ENCODE data around the gene REPIN1.

Gene REPIN1

GRCh38 chr7:150376560-150376959 lies 7.9 kb downstream of the REPIN1 start:
- peaks cover 37% of the 10 kb centered on the region for H3K36me3 ChIP-seq
- DNase-seq, result no peak
- H3K27me3 ChIP-seq (ENCODE audit: insufficient read depth, low read depth, severe bottlenecking), result no peaks in the 10 kb centered on the region
- H3K9me3 ChIP-seq (ENCODE audit: severe bottlenecking), result no peaks in the 10 kb centered on the region
- no peak overlapping the region for H3K4me3 ChIP-seq (ENCODE audit: low read depth, low read length)
- H3K27ac ChIP-seq, result no peak overlapping the region
- no peak for TF ChIP-seq CTCF (IDR thresholded peaks at IDR 0.05; ENCODE audit: low read depth, low read length)

- no peak for DNase-seq
- Histone ChIP-seq H3K27ac (peak overlapping the region; percentile 99), H3K27me3 (ENCODE audit: insufficient read depth, low read depth, severe bottlenecking) (no peaks in the 10 kb centered on the region), H3K36me3 (peaks cover 31% of the 10 kb centered on the region), H3K9me3 (ENCODE audit: severe bottlenecking) (no peaks in the 10 kb centered on the region), H3K4me3 (ENCODE audit: low read depth, low read length) (no peak overlapping the region)
- TF ChIP-seq CTCF (IDR thresholded peaks at IDR 0.05; ENCODE audit: low read depth, low read length), result no peak
Observed at GRCh38 chr7:150377196-150377595, 8.6 kb downstream of the REPIN1 start.

GRCh38 chr7:150377635-150378034 lies 9.0 kb downstream of the REPIN1 start:
- TF ChIP-seq CTCF (IDR thresholded peaks at IDR 0.05; ENCODE audit: low read depth, low read length), result no peak
- H3K4me3 ChIP-seq (ENCODE audit: low read depth, low read length), result no peak overlapping the region
- peak overlapping the region; percentile 99 for H3K27ac ChIP-seq
- H3K9me3 ChIP-seq (ENCODE audit: severe bottlenecking), result no peaks in the 10 kb centered on the region
- H3K36me3 ChIP-seq, result peaks cover 27% of the 10 kb centered on the region
- no peaks in the 10 kb centered on the region for H3K27me3 ChIP-seq (ENCODE audit: insufficient read depth, low read depth, severe bottlenecking)
- DNase-seq, result no peak

GRCh38 chr7:150378115-150378852 lies 9.7 kb downstream of the REPIN1 start:
- Histone ChIP-seq H3K36me3 (peaks cover 20% of the 10 kb centered on the region), H3K27ac (peak overlapping the region; percentile 99), H3K27me3 (ENCODE audit: insufficient read depth, low read depth, severe bottlenecking) (no peaks in the 10 kb centered on the region), H3K4me3 (ENCODE audit: low read depth, low read length) (peak overlapping the region; percentile 81), H3K9me3 (ENCODE audit: severe bottlenecking) (no peaks in the 10 kb centered on the region)
- peak; percentile 90 for DNase-seq
- peak; percentile 28; the same call in 1 of the 2 replicates for TF ChIP-seq CTCF (IDR thresholded peaks at IDR 0.05; ENCODE audit: low read depth, low read length)

- peak within 1 kb of the TSS; percentile 92 for H3K4me3 ChIP-seq (ENCODE audit: low read depth, low read length)
- no peaks in the 10 kb centered on the region for H3K9me3 ChIP-seq (ENCODE audit: severe bottlenecking)
- H3K36me3 ChIP-seq, result peaks cover 13% of the 10 kb centered on the region
- no peak for TF ChIP-seq CTCF (IDR thresholded peaks at IDR 0.05; ENCODE audit: low read depth, low read length)
- peak within 1 kb of the TSS; percentile 99 for H3K27ac ChIP-seq
- no peaks in the 10 kb centered on the region for H3K27me3 ChIP-seq (ENCODE audit: insufficient read depth, low read depth, severe bottlenecking)
- DNase-seq, result peak; percentile 96
Observed at GRCh38 chr7:150378853-150379440, 10.3 kb downstream of the REPIN1 start, which contains the start of gene ZNF775. Gene ZNF775 (plus strand): TSS chr7:150379330. CDS start chr7:150388471, 9,141 bp downstream.
